SU-DHL-6 (cell line): ENCODE results near the gene KIF4A.

Experiments
- CTCF ChIP-seq: fragments of 200-600 bp; sonication (generic); IDR thresholded peaks from one replicate; pipeline ENCODE4 v1.5.1; 2017; ENCODE audit warnings: antibody characterized with exemption, mild to moderate bottlenecking, low read length, moderate library complexity; ENCODE audit not compliant: insufficient read depth, poor library complexity, severe bottlenecking
- EZH2phosphoT487 ChIP-seq: fragments of 200-600 bp; sonication (generic), shearing (Covaris generic); conservative IDR thresholded peaks from 2 replicates; pipeline ENCODE4 v1.6.1; 2018; ENCODE audit warnings: mild to moderate bottlenecking, antibody characterized with exemption, low read length, moderate library complexity, mixed read lengths

- TF ChIP-seq CTCF (no peak), EZH2phosphoT487 (no peak)
Observed at GRCh38 chrX:70405003-70405402, 115.1 kb downstream of the KIF4A start.
